ENCODE data around the gene SRGAP3.
A peak's percentile ranks its signal among the peaks of the same experiment; 100 is the strongest.

SRGAP3 gene

GRCh38 chr3:9023226-9023590 is 226.2 kb downstream of the SRGAP3 start:
- Histone ChIP-seq H3K36me3 (ENCODE audit: insufficient read depth, low read length) (no peaks in the 10 kb centered on the region), H3K9ac (ENCODE audit: low read depth, low read length) (no peak overlapping the region), H3K4me1 (ENCODE audit: insufficient read depth, low read length) (peaks cover 19% of the 10 kb centered on the region), H3K4me3 (ENCODE audit: low read length) (no peak overlapping the region), H3K27me3 (ENCODE audit: insufficient read depth, low read length) (no peaks in the 10 kb centered on the region), H3K9me3 (ENCODE audit: insufficient read depth, low read depth, low read length) (no peaks in the 10 kb centered on the region), H3K27ac (ENCODE audit: low read depth, low read length) (no peak overlapping the region)
- WGBS: 94% methylated on average over 1 of the region's 1 CpG

DNA sequence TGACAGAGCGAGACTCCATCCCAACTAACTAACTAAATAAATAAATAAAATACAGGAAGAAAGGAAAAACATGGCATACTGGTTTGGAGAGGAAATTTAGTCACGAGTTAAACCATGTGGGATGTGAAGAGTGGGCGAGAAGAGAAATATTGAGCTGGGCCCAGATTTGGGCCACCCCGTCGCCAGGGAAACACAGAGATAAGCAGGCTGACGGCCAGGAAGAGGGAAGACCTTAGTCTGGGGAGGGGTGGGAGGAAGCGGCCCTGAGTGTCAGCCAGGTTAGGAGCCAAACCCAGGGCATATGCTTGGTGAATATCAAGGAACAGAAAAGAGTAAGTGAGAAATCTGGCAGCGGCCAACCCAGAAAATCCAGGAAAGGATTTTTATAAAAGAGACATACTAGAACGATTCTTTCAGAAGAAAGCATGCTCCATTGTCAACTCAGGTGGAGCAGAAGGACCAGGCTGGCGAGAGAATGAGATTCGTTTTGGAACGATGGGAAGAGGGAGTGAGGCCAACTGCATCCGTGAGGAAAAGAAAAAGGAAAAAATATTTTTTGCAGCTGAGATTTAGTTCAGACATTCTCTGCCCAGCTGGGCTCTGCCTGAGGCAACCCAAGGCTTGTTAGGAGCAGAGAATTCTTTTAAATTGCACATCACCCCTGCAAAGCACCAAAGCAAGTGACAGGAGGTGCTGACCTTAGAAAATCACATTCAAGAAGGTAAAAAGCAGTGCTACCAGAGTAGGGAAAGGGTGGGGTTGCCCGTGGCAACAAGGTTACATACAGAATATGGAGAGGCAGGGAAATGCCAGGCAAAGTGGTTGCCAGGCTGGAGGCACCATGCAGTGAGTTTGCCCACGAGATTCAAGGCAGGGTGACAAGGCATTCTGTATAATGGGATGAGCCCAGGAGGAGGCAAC is 226.9 kb downstream of the SRGAP3 start:
- Histone ChIP-seq H3K27me3 (ENCODE audit: insufficient read depth, low read length) (no peaks in the 10 kb centered on the region), H3K9ac (ENCODE audit: low read depth, low read length) (no peak overlapping the region), H3K9me3 (ENCODE audit: insufficient read depth, low read depth, low read length) (no peaks in the 10 kb centered on the region), H3K4me3 (ENCODE audit: low read length) (no peak overlapping the region), H3K4me1 (ENCODE audit: insufficient read depth, low read length) (peaks cover 19% of the 10 kb centered on the region), H3K27ac (ENCODE audit: low read depth, low read length) (no peak overlapping the region), H3K36me3 (ENCODE audit: insufficient read depth, low read length) (no peaks in the 10 kb centered on the region)
- 86% methylated on average over 14 of the region's 15 CpGs for WGBS

DNA sequence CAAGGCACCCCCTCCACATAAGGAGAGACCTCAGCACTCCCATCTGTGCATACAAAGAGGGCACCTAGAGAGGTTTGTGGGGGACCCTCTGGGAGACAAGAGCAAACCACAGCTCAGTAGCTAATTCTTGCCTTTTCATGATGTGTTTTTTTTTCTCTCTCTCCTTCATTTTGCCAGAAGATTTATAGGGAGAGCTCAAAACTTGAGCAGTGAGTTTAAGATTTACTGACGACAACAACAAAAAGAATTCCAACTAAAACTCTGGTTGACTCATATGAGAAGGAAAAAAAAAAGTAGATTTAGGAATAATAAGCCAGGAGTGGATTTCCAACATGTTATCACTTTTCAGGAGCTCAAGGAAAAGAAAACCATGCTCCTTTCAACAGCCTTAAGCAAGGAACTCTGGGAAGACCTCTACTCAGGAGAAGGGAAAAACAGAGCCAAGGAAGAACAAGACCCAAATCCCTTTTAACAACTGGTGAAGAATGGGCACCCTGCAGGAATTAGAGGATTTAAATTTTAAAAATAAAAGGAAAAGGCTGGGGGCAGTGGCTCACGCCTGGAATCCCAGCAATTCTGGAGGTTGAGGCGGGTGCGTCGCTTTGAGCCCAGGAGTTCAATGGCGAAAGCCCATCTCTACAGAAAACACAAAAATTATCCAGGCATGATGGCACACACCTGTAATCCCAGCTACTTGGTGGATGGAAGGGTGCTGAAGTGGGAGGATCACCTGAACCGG is 228.0 kb downstream of the SRGAP3 start:
- no peaks in the 10 kb centered on the region for H3K9me3 ChIP-seq (ENCODE audit: insufficient read depth, low read depth, low read length)
- peaks cover 19% of the 10 kb centered on the region for H3K4me1 ChIP-seq (ENCODE audit: insufficient read depth, low read length)
- no peak overlapping the region for H3K9ac ChIP-seq (ENCODE audit: low read depth, low read length)
- no peaks in the 10 kb centered on the region for H3K36me3 ChIP-seq (ENCODE audit: insufficient read depth, low read length)
- no peak overlapping the region for H3K27ac ChIP-seq (ENCODE audit: low read depth, low read length)
- 82% methylated on average over 6 of the region's 7 CpGs for WGBS
- no peaks in the 10 kb centered on the region for H3K27me3 ChIP-seq (ENCODE audit: insufficient read depth, low read length)
- H3K4me3 ChIP-seq (ENCODE audit: low read length): no peak overlapping the region

DNA sequence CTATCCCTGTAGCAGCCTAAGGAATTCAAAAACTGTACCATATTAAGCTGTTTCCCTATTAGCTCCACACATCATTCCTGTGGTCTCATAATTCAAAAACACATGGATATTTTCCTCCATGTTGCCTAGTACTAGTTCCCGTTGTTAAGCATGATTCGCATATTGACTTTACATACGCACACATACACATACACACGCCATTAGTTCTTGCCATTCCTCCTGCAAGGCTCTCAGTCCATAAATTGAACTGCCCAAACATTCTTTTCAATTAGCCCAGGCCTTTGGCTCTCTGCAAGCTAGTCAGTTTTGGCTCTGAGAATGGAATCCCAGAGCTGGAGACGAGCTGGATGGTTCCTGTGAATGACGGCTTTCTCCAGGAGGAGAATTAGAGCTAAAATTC is 229.0 kb downstream of the SRGAP3 start:
- Histone ChIP-seq H3K36me3 (ENCODE audit: insufficient read depth, low read length) (no peaks in the 10 kb centered on the region), H3K4me3 (ENCODE audit: low read length) (no peak overlapping the region), H3K4me1 (ENCODE audit: insufficient read depth, low read length) (peaks cover 19% of the 10 kb centered on the region), H3K9me3 (ENCODE audit: insufficient read depth, low read depth, low read length) (no peaks in the 10 kb centered on the region), H3K27ac (ENCODE audit: low read depth, low read length) (no peak overlapping the region), H3K27me3 (ENCODE audit: insufficient read depth, low read length) (no peaks in the 10 kb centered on the region), H3K9ac (ENCODE audit: low read depth, low read length) (no peak overlapping the region)
- 91% methylated on average over 6 of the region's 6 CpGs for WGBS

GRCh38 chr3:9019259-9019961 is 230.0 kb downstream of the SRGAP3 start:
- no peak overlapping the region for H3K27ac ChIP-seq (ENCODE audit: low read depth, low read length)
- H3K4me1 ChIP-seq (ENCODE audit: insufficient read depth, low read length): peaks cover 19% of the 10 kb centered on the region
- H3K9ac ChIP-seq (ENCODE audit: low read depth, low read length): no peak overlapping the region
- WGBS: 71% methylated on average over 3 of the region's 5 CpGs
- H3K27me3 ChIP-seq (ENCODE audit: insufficient read depth, low read length): no peaks in the 10 kb centered on the region
- no peaks in the 10 kb centered on the region for H3K9me3 ChIP-seq (ENCODE audit: insufficient read depth, low read depth, low read length)
- H3K4me3 ChIP-seq (ENCODE audit: low read length): no peak overlapping the region
- no peaks in the 10 kb centered on the region for H3K36me3 ChIP-seq (ENCODE audit: insufficient read depth, low read length)

GRCh38 chr3:9015250-9015649 is 234.2 kb downstream of the SRGAP3 start:
- 90% methylated on average over 7 of the region's 7 CpGs for WGBS
- H3K4me3 ChIP-seq (ENCODE audit: low read length): no peak overlapping the region
- H3K9me3 ChIP-seq (ENCODE audit: insufficient read depth, low read depth, low read length): no peaks in the 10 kb centered on the region
- H3K27me3 ChIP-seq (ENCODE audit: insufficient read depth, low read length): no peaks in the 10 kb centered on the region
- no peak overlapping the region for H3K9ac ChIP-seq (ENCODE audit: low read depth, low read length)
- no peak overlapping the region for H3K27ac ChIP-seq (ENCODE audit: low read depth, low read length)
- H3K36me3 ChIP-seq (ENCODE audit: insufficient read depth, low read length): peaks cover 7% of the 10 kb centered on the region; the same call in 1 of the 2 replicates
- H3K4me1 ChIP-seq (ENCODE audit: insufficient read depth, low read length): peaks cover 5% of the 10 kb centered on the region; the same call in 1 of the 2 replicates

DNA sequence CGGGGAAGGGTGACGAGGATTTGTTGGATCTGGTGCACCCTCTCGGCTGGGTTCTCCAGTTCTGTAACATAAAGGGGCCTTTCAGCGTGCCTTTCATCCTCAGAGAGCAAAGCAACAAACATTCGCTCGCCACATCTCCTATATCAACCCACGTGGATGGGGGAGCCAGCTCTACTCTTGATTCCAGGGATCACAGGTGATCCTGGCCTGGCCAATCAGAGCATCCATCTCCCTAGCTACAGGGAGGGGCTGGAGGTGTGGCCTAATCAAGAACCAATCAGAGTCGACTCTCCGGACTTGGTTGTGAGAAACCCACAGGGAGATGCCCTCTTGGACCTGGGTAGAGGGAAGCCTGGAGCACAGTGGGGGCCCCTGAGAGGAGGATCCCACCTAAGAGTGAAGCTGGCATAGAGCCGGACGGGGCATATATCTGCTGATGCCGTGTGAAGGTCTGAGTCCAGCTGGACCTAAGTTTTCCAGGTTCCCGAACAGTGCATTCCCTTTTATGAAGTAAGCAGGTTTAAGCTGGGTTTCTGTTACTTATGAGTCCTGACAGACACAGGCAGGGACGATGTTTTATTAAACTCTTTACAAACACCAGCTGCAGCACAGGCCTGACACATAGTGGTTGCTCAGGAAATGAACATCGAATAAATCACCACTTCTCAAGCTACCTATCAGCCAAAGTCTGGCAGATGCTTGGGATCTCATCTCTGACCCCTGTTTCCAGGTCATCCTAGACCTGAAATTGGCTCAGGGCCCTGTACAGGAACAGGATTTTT is 235.5 kb downstream of the SRGAP3 start:
- no peak overlapping the region for H3K27ac ChIP-seq (ENCODE audit: low read depth, low read length)
- H3K36me3 ChIP-seq (ENCODE audit: insufficient read depth, low read length): peaks cover 7% of the 10 kb centered on the region; the same call in 1 of the 2 replicates
- H3K9me3 ChIP-seq (ENCODE audit: insufficient read depth, low read depth, low read length): no peaks in the 10 kb centered on the region
- WGBS: 94% methylated on average over 15 of the region's 15 CpGs
- no peaks in the 10 kb centered on the region for H3K4me1 ChIP-seq (ENCODE audit: insufficient read depth, low read length)
- H3K27me3 ChIP-seq (ENCODE audit: insufficient read depth, low read length): no peaks in the 10 kb centered on the region
- H3K9ac ChIP-seq (ENCODE audit: low read depth, low read length): no peak overlapping the region
- no peak overlapping the region for H3K4me3 ChIP-seq (ENCODE audit: low read length)

DNA sequence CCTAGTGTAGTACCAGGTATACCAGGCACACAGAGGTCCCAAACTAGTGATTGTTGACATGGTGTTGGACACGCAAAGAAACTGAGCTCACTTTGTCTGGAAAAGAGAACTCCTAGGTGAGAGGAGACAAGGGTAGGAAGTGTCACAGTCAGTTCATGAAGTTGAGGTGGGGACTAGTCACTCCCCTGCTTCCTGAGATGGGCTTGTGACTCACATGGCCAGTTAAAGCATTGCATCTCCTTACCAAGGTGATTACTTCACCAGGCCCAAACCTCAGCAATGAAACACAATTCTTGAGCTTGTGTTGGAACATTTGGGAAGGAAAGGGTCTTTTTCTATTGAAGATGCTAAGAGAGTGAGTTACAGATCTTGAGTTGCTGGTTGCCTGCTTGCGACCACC is 236.9 kb downstream of the SRGAP3 start:
- H3K4me3 ChIP-seq (ENCODE audit: low read length): no peak overlapping the region
- H3K9ac ChIP-seq (ENCODE audit: low read depth, low read length): no peak overlapping the region
- WGBS: 94% methylated on average over 2 of the region's 2 CpGs
- H3K27me3 ChIP-seq (ENCODE audit: insufficient read depth, low read length): no peaks in the 10 kb centered on the region
- H3K36me3 ChIP-seq (ENCODE audit: insufficient read depth, low read length): peaks cover 7% of the 10 kb centered on the region; the same call in 1 of the 2 replicates
- H3K9me3 ChIP-seq (ENCODE audit: insufficient read depth, low read depth, low read length): no peaks in the 10 kb centered on the region
- H3K4me1 ChIP-seq (ENCODE audit: insufficient read depth, low read length): peaks cover 7% of the 10 kb centered on the region; the same call in 1 of the 2 replicates
- no peak overlapping the region for H3K27ac ChIP-seq (ENCODE audit: low read depth, low read length)

DNA sequence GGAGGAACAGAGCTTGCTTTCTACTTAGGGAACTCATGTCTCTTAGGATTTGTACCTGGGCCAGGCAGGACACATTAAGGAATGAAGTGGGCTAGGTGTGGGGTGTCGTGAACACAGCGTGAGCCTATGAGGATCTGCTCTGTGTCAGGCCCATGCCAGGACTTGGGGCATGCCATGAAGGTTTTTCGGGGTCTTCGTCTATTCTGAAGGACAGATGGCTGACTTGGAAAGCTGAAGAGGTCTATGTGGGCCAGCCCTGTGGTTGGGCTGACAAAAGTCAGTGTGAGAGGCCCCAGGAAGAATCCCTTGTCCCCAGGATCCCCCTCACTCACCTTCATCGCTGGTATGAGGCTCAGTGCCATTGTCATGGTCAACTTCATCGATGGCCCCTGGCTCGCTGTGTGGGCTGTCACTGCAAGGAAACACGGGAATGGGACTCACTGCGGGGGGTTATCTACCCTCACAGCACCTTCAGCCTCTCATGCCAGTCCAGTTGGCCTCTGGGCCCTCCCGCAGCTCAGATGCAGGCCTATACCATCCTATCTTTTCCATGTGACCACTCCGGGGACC is 239.4 kb downstream of the SRGAP3 start:
- Histone ChIP-seq H3K9ac (ENCODE audit: low read depth, low read length) (no peak overlapping the region), H3K9me3 (ENCODE audit: insufficient read depth, low read depth, low read length) (no peaks in the 10 kb centered on the region), H3K4me1 (ENCODE audit: insufficient read depth, low read length) (peaks cover 8% of the 10 kb centered on the region; the same call in 1 of the 2 replicates), H3K36me3 (ENCODE audit: insufficient read depth, low read length) (peaks cover 7% of the 10 kb centered on the region; the same call in 1 of the 2 replicates), H3K27me3 (ENCODE audit: insufficient read depth, low read length) (no peaks in the 10 kb centered on the region), H3K4me3 (ENCODE audit: low read length) (no peak overlapping the region), H3K27ac (ENCODE audit: low read depth, low read length) (no peak overlapping the region)
- WGBS: 93% methylated on average over 11 of the region's 11 CpGs

DNA sequence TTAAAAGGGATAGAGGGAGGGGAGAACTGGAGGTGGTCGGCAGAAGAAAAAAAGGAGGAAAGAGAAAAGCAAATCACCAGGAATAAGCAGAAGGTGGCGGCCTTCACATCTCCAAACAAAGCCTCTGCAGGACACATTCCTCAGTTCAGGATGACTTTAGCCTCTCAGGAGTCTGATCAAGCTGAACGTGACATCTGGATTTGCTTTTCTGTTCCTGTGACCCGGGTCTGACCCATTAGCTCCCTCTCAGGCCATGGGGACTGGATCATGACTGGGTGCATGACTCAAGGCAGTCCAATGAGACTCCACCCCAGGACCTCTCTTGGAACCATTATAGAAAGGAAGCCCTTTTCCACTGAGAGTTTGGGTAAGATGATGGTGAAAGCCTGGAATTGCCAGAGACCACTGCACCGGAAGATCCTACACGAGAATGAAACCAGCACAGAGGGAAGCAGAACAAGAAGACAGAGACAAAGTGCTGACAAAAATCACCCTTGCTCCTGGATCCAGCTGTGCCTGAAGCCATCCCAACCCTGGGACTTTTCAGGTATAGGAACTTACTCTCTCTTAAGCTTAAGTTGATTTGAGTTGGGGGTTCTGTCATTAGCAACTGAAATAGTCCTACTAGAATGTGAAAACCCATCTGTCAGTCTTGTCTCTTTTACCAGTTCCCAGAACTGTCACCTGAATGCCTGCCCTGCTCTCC is 240.7 kb downstream of the SRGAP3 start:
- peak overlapping the region; percentile 79; the same call in 1 of the 2 replicates for H3K27ac ChIP-seq (ENCODE audit: low read depth, low read length)
- H3K4me3 ChIP-seq (ENCODE audit: low read length): no peak overlapping the region
- peaks cover 7% of the 10 kb centered on the region; the same call in 1 of the 2 replicates for H3K36me3 ChIP-seq (ENCODE audit: insufficient read depth, low read length)
- H3K9me3 ChIP-seq (ENCODE audit: insufficient read depth, low read depth, low read length): no peaks in the 10 kb centered on the region
- no peak overlapping the region for H3K9ac ChIP-seq (ENCODE audit: low read depth, low read length)
- peaks cover 8% of the 10 kb centered on the region; the same call in 1 of the 2 replicates for H3K4me1 ChIP-seq (ENCODE audit: insufficient read depth, low read length)
- no peaks in the 10 kb centered on the region for H3K27me3 ChIP-seq (ENCODE audit: insufficient read depth, low read length)
- 64% methylated on average over 6 of the region's 6 CpGs for WGBS
